Stimulated activated CD8-positive, alpha-beta memory T cell treated with anti-CD3 and anti-CD28 coated beads, Interleukin-4, amount 100 ng/mL, for 4 hours (primary cell): ENCODE data around the gene SOBP.

Source experiments
- DNase-seq, 2 donors: peaks; one replicate each; pipeline ENCODE4 v3.0.0-alpha.2; 2020; ENCODE audit warnings: low read depth in 2 of 2, low spot score in 1 of 2

The SOBP gene

GRCh38 chr6:107578642-107579341, 88.9 kb downstream of the SOBP start:
- no peak for DNase-seq

DNA sequence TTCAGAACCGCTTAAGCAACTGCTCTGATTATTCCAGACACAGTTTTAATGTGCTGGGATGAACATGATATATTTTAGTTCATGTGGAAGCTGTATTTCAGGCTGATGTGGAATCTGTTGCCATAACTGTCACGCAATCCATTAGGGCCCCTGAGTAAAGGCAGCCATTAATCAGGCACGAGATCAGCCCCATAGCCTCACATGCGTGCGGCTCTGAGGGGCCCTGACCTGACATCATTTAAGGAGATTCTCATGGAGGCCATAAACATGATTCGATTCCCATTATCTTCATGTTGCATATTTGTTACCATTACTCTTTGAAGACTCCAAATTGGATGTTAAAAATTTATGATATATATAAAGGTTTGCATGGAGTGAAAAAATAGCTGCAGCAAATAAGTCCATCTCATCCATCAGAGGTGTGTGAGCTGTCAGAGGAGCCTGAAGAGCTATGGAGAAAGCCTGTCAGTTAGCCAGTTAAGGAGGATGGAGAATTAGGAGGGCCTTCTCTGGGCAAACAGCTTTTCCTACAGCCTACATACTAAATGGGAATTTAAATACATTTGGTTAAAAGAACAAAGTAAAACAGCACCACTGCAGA, 89.6 kb downstream of the SOBP start:
- no peak for DNase-seq

DNA sequence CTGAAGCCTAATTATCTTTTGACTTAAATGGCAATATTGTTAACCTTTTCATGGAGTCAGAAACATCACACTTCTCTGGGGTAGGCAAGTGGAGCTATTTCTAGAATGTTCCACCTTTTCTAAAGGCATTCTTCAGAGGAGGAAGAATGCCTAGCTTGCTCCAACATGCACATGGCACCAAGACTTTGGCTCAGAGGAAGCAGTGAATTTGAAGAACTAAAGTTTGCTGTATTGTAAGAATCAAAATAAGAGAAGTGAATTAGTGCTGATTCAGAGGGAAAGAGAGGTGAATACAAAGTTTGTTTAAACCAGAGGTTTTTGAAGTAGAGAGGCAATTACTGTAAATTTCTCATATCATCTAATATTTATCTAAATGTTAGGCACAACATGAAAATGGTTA, 92.2 kb downstream of the SOBP start:
- no peak for DNase-seq

DNA sequence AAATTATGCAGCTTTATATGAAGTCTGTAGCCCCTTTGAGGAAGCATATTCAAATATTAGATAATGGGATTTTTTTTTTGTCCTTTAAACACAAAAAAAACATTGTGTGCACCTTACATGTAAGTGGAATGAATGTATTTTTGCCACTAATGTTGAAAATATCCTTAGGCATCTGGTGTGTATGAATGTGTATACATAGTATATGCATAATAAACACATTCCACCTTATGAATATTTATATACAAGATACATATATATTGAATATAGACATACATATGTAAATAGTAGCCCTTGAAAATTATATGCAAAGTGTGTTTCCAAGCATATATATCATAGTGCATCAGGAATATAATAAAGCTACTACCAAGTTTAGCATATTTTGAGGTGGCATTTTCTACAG, 94.8 kb downstream of the SOBP start:
- no peak for DNase-seq

DNA sequence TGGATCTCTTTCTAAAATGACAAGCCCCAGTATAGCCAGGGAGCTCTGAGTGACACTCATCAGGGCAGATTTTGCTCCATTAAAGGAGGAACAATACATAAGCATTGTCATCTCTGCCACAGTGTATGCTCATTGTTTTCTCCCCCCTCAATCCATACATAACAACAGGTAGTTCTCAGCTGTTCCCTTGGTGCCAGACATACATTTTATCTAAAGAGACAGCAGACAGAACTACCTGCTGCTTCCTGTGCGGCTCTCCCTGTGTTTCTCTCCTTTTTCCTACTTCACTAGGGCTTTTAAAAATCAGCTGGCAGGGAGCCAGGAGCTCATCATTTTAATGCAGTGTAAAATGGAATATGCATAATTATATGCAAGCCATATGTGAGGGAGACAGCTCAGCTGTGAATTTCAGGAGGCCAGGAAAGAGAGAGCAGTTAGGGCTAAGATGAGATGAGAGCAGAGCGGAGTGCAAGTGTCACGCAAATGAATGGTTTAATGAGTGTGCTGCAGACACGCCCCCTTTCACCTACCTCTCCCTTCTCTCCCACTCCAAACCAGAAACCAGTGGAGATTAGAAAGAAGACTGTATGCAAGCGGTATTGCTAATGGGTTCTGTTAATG, 96.0 kb downstream of the SOBP start:
- no peak for DNase-seq

DNA sequence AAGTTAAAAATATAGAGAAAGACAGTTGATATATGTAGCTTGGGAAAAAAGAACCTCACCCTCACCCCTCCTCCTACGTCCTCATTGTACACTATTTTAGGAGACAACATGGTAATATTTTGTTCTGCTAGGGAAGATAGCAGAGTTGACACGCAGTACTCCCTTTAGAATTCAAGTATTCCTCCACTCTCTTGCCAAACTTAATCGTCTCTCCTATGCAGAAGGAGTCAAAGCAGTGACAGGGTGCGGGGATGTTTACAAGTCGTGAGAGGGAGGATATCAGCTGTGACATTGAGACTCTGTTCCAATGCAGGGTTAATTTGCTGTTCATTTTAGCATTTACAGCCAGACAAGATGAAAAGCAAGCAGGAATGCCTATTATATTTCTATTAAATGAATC, 97.5 kb downstream of the SOBP start:
- no peak for DNase-seq

GRCh38 chr6:107589199-107589598, 99.3 kb downstream of the SOBP start:
- no peak for DNase-seq

DNA sequence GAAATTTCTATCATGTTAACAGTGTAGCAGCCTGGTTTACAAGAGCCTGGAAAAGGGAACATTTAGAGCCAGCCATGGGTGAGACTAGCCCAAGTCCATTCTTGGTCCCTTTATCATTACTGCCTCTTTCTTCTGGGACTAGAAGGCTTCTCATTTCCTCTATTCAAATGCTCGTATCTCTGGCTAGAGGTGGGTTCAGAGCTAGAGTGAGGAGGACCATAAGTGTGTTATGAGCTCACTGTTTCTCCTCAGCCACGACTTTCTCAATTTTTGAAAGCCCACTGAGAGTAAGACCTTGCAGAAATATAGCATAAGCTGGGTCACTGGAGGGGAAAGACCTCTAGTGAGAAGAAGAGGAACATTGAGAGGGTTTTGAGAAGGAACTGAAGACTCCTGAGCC, 100.0 kb downstream of the SOBP start:
- DNase-seq, result no peak

DNA sequence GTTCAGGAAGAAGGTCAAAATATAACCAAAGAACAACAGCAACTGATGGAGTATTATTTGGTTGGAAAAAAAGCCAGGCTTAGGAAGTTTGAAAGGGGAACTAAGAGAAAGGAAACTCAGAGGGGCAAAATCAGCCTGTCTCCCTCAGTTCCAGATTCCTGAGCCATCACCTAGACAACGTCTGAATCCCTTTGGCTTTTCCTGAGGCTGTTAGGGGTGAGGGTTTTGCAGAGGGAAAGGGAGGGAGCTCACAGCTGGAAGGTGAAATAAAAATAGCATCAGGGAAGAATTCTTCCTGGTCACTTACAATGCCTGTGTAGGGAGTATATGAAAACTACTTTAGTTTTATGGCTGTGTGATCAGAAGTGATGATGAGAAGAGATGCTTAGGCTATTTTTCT, 100.5 kb downstream of the SOBP start:
- DNase-seq, result no peak

- no peak for DNase-seq
These were observed 101.4 kb downstream of the SOBP start for GRCh38 chr6:107591346-107591745.

- DNase-seq, result no peak
These were observed 102.9 kb downstream of the SOBP start for GRCh38 chr6:107592806-107593205.

- DNase-seq, result no peak
These were observed 104.8 kb downstream of the SOBP start for GRCh38 chr6:107594736-107595135.

- DNase-seq, result no peak
These were observed 108.2 kb downstream of the SOBP start for GRCh38 chr6:107598091-107598490.

DNA sequence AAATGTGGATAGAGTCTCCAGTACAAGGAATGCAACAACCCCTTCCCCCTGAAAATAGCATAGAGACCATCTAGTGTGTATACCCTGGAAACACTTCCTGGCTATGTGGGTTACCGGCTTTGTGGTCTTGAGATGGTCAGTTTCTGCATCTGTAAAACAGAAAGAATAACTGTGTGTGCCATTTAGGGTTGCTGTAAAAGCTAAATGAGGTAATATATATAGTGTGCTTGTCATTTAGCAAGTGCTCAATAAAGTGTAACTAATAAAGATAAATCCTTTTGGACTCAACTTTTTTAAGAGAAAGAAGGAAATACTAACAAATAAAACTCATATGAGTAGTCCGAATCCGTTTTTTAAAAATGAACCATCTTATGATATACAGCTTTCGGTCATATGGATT, 109.1 kb downstream of the SOBP start:
- DNase-seq, result no peak

- DNase-seq, result no peak
These were observed 110.2 kb downstream of the SOBP start for GRCh38 chr6:107600121-107600520.

DNA sequence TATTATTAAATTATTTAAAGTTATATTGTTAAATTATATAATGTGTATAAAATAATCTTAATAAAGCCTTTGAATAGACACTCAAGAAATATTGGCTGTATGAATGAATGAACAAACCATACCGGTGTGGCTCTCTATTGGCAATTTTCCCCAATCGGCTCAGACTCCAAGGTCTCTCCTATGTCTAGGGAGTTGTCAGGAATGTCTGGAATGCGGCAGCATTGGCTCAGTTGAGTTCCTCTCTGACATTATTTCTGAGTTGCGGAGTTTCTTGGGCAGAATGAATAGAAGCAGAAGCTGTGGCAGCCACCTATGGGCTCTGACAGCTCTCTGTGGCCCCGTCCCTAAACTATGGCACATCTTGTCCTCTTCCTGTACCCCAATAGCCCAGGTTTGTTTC, 111.0 kb downstream of the SOBP start:
- no peak for DNase-seq

DNA sequence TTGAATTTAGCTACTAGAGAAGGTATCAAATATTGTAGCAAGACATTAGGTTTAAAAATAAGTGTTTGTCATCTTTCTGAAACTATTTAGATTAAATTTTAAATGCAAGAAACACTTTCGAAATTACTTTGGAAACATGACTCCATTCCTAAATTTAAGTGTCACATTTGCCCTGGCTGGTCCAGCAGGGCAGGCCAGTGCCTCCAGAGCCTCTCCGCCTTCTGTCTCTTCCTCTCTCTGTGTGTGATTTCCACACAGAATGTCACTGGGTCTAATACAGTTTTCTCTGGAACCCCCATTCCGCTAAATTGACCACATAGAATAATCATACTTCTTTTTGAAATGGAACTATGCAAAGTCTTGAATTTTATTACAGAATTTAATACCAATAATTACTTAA, 111.5 kb downstream of the SOBP start:
- DNase-seq, result no peak

GRCh38 chr6:107602321-107603005, 112.5 kb downstream of the SOBP start:
- DNase-seq, result no peak

DNA sequence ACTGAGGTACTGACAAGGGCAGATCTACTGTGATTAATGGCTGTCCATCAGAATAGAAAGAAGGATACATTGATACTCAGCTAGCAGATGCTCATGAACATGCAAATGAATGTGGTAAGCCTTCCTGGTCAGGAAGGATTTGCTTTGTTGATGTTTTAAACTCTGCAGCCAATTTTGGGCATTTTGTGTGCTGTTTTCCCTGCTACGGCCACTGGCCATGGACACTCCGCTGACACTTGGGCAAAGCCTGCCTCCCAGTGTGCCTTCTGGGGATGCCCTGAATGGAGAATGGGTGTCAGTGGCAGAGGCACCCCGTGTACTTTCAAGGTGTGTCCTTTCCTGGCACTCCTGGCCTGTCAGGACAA, 113.1 kb downstream of the SOBP start:
- no peak for DNase-seq

GRCh38 chr6:107604549-107604948, 114.6 kb downstream of the SOBP start:
- no peak for DNase-seq

- DNase-seq, result no peak
These were observed 116.5 kb downstream of the SOBP start for GRCh38 chr6:107606407-107606806.

GRCh38 chr6:107607116-107607515, 117.2 kb downstream of the SOBP start:
- no peak for DNase-seq
